ENCODE results near the gene MUC21.

DNA sequence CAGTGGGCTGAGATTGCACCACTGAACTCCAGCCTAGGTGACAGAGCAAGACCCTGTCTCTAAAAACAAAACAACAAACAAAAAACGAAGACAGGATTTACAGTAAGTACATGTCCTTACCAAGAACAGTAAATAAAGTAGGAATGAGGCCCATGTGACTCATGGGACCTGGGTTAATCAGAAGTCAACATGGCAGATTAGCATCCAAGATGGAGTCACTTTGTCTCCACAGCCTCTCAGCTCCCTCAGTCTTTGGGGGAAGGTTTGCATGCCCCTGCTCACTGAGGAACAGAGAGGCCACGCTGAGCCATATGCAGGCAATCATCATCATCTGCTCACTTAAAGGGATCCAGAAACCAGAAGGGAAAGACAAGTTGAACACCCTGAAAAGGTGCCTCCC is 19.0 kb downstream of the MUC21 start:
- TF ChIP-seq POLR2A (IDR thresholded peaks at IDR 0.05; ENCODE audit: low read depth, low read length), result no peak
- no peak for TF ChIP-seq TAF1 (IDR thresholded peaks at IDR 0.05; ENCODE audit: low read depth, low read length)
- no peak for TF ChIP-seq POLR2AphosphoS5 (IDR thresholded peaks at IDR 0.05; ENCODE audit: low read depth, low read length)
- TF ChIP-seq POU2F2 (IDR thresholded peaks at IDR 0.05; ENCODE audit: low read depth, low read length), result no peak
- TF ChIP-seq SPI1 (IDR thresholded peaks at IDR 0.05; ENCODE audit: low read depth, low read length), result no peak
